Muscle layer of duodenum (tissue), 2 donors: ENCODE measurements around the gene SNX33.

ENCODE experiments used
- H3K27ac ChIP-seq: one replicate; pipeline ENCODE4 v1.7.0; 2013; ENCODE audit warnings: mild to moderate bottlenecking, low read length
- H3K27me3 ChIP-seq: one replicate; pipeline ENCODE4 v1.7.0; 2013; ENCODE audit warnings: low read depth, mild to moderate bottlenecking, control low read depth, low read length
- H3K36me3 ChIP-seq, 2 donors: one replicate each; pipeline ENCODE4 v1.7.0; 2013; ENCODE audit warnings: low read length in 2 of 2, control low read depth in 1 of 2, mild to moderate bottlenecking in 1 of 2; ENCODE audit not compliant: insufficient read depth in 2 of 2, control insufficient read depth in 1 of 2
- H3K4me1 ChIP-seq, 2 donors: one replicate each; pipeline ENCODE4 v1.7.0; 2013; ENCODE audit warnings: low read length in 2 of 2, mild to moderate bottlenecking in 2 of 2, control low read depth in 1 of 2, moderate library complexity in 1 of 2; ENCODE audit not compliant: insufficient read depth in 2 of 2, control insufficient read depth in 1 of 2
- H3K4me3 ChIP-seq, 2 donors: one replicate each; pipeline ENCODE4 v1.7.0; 2013; ENCODE audit warnings: low read length in 2 of 2, low read depth in 1 of 2, mild to moderate bottlenecking in 1 of 2
- H3K9me3 ChIP-seq, 2 donors: one replicate each; pipeline ENCODE4 v1.7.0; 2013; ENCODE audit warnings: low read length in 2 of 2, control low read depth in 1 of 2, mild to moderate bottlenecking in 1 of 2; ENCODE audit not compliant: control insufficient read depth in 1 of 2
- donor health status: healthy.

Gene SNX33, protein sequence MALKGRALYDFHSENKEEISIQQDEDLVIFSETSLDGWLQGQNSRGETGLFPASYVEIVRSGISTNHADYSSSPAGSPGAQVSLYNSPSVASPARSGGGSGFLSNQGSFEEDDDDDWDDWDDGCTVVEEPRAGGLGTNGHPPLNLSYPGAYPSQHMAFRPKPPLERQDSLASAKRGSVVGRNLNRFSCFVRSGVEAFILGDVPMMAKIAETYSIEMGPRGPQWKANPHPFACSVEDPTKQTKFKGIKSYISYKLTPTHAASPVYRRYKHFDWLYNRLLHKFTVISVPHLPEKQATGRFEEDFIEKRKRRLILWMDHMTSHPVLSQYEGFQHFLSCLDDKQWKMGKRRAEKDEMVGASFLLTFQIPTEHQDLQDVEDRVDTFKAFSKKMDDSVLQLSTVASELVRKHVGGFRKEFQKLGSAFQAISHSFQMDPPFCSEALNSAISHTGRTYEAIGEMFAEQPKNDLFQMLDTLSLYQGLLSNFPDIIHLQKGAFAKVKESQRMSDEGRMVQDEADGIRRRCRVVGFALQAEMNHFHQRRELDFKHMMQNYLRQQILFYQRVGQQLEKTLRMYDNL

GRCh38 chr15:75647370-75648155 lies at the start of gene SNX33:
TSS of gene SNX33 (plus strand) at chr15:75647912. CDS start at chr15:75649103, 1,191 bp downstream.
- Histone ChIP-seq H3K36me3 (peaks cover 0 to 5% of the 10 kb centered on the region in 2 donors), H3K9me3 (no peaks in the 10 kb centered on the region), H3K4me3 (peak within 1 kb of the TSS; percentile 88 to 89), H3K4me1 (peaks cover 32 to 45% of the 10 kb centered on the region in 2 donors), H3K27ac (peak within 1 kb of the TSS; percentile 93), H3K27me3 (no peaks in the 10 kb centered on the region)

DNA sequence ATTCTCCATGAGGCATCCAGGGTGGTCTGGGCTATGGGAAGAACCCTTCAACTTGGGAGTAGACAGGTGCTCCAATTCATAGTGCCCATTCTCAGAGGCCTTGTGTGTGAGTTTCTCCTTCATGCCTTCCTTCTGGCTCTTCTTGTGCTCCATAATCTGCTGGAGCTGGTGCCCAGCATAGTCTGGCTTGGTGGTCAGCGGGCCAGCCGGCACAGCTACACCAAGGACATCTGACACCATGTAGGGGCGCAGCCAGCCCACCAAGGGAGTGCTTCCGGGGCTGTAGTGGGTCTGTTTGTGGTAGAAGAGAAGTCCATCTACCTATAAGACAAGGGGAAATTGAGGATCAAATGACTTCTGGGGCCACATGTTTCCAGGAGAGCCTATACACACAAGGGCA lies 49.4 kb upstream of the SNX33 start:
- H3K9me3 ChIP-seq: no peaks in the 10 kb centered on the region
- H3K4me3 ChIP-seq: no peak overlapping the region
- no peaks in the 10 kb centered on the region for H3K27me3 ChIP-seq
- H3K4me1 ChIP-seq: no peaks in the 10 kb centered on the region
- no peak overlapping the region for H3K27ac ChIP-seq
- peaks cover 39 to 56% of the 10 kb centered on the region in 2 donors for H3K36me3 ChIP-seq

GRCh38 chr15:75599401-75599800 lies 48.3 kb upstream of the SNX33 start:
- peak overlapping the region; percentile 43 for H3K27ac ChIP-seq
- H3K36me3 ChIP-seq: peaks cover 44 to 56% of the 10 kb centered on the region in 2 donors
- no peaks in the 10 kb centered on the region for H3K27me3 ChIP-seq
- H3K4me1 ChIP-seq: no peaks in the 10 kb centered on the region
- H3K9me3 ChIP-seq: no peaks in the 10 kb centered on the region
- no peak overlapping the region for H3K4me3 ChIP-seq

DNA sequence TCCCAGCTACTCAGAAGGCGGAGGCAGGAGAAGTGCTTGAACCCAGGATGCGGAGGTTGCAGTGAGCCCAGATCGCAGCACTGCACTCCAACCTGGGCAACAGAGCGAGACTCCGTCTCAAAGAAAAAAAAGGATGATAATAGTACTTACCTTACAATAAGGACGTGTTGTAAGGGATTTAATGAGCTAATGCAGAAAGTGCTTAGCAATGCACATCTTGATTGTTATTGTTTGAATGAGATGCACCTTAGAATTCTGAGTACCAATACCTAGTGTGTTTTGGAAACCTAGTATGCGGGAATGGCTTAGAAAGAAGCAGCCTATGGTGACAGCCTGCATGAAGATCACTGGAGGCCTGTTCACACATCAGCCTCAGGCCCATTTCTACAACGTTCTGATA lies 41.7 kb upstream of the SNX33 start:
- no peak overlapping the region for H3K27ac ChIP-seq

DNA sequence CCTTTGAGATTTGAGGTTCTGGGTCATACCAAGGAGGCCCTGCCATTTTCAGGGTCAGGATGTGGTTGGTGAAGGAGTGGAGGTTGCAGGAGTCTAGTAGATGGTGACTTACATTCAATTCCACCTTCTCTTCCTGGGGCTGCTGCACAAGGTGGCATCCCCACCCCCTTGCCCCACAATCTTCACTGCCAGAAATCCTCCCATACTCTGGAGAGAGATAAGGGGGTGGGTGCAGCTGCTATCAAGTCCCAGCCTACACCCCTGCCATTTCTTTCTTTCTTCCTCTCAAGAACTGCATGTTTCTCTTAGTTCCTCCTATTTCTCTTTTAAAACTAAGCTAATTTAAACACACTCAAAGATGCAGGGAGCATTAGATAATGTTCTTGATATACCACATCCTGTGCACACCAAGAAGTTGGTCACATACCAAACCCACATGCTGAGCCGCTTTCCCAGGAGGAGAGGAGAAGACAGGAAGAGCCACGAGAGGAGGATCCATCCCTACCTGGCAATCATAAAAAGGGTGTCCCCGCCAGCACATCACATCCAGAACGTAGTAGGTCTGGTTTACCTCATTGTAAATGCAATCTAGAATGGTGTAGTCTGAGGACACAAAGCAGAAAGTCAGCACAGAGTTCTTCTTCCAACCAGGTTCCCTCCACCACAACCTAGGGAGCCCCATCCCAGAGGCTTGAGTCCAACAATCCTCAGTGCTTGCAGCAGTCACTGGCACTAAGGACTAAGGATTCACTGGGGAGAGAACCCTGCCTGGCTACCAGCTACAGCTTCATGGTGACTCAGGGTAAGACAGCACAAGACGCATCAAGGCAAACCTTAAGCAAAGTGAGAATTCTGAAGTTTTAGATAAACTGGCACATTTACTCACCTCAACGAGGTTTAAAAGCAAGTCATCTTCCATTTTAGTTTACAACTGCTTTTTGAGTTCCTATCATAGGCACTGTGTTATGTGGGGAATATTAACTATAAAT lies 40.7 kb upstream of the SNX33 start:
- Histone ChIP-seq H3K36me3 (peaks cover 43 to 56% of the 10 kb centered on the region in 2 donors), H3K9me3 (no peaks in the 10 kb centered on the region), H3K27ac (no peak overlapping the region)

More for the DNA sequence above, 41.7 kb upstream of the SNX33 start:
- Histone ChIP-seq H3K36me3 (peaks cover 45 to 56% of the 10 kb centered on the region in 2 donors), H3K27me3 (no peaks in the 10 kb centered on the region), H3K4me1 (no peaks in the 10 kb centered on the region), H3K4me3 (no peak overlapping the region), H3K9me3 (no peaks in the 10 kb centered on the region)

DNA sequence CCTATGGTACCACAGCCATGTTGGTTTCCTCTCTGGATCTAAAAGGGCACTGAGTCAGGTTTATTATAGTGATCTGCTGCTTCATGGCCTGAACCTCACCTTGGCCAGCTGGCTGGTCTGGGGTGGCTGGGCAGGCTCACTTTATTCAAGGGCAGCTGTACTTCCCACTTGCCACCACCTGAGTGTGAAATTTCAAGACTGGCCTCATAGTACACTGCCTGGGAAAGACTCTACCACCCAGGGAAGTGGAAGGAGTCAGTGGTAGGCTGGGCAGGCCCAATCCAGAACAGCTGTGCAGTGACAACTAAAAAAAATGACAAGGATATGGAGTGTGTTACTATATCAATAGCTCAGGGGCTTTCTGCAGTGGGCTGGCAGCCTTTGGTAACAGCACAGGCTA lies 30.9 kb upstream of the SNX33 start:
- Histone ChIP-seq H3K4me1 (peaks cover 0 to 7% of the 10 kb centered on the region in 2 donors), H3K9me3 (no peaks in the 10 kb centered on the region), H3K36me3 (peaks cover 36 to 70% of the 10 kb centered on the region in 2 donors), H3K27me3 (no peaks in the 10 kb centered on the region), H3K4me3 (no peak overlapping the region), H3K27ac (no peak overlapping the region)

More for the DNA sequence above, 40.7 kb upstream of the SNX33 start:
- Histone ChIP-seq H3K27me3 (no peaks in the 10 kb centered on the region), H3K4me1 (no peaks in the 10 kb centered on the region), H3K4me3 (no peak overlapping the region)

DNA sequence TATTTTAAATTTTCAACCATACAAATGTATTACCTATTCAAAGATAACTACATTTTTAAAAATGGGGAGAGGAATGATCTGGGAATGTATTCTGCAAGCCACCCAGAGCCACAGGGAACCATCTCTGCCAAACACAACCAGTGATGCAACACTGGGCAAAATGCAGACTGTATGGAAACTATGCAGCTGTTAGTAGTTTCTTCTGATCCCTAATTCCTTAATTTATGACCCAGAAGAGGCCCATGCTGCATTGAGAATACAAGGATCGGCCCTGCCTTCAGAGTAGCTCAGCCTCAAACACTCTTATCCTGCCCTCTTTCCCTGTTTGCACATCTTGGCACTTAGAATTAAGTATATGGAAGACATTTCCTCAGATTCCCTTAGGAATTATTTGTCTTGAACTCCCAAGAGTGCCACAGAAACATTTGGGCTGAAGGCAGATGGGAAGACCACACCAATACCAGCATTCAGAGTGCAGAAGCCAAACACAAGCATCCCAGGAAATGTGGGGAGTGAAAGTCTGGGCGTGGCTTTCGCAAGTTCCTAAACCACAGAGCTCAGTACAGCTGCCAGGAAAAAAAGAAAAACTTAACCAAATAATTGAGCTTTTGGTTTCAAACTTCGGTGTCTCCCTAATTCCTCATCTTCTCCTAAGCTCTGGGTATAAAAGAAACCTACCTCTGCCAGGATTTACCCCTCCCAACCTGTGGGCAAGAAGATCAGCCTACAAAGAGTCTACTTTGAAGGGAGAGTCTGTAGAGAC lies 27.5 kb upstream of the SNX33 start:
- Histone ChIP-seq H3K27me3 (no peaks in the 10 kb centered on the region), H3K36me3 (peaks cover 29 to 45% of the 10 kb centered on the region in 2 donors), H3K9me3 (no peaks in the 10 kb centered on the region), H3K4me3 (peak overlapping the region; percentile 43 to 47), H3K27ac (peak overlapping the region; percentile 79), H3K4me1 (peaks cover 0 to 7% of the 10 kb centered on the region in 2 donors)

GRCh38 chr15:75620841-75621391 lies 26.8 kb upstream of the SNX33 start:
- Histone ChIP-seq H3K27ac (peak overlapping the region; percentile 79), H3K27me3 (no peaks in the 10 kb centered on the region), H3K36me3 (peaks cover 24 to 41% of the 10 kb centered on the region in 2 donors), H3K4me1 (peaks cover 0 to 7% of the 10 kb centered on the region in 2 donors), H3K9me3 (no peaks in the 10 kb centered on the region), H3K4me3 (peak overlapping the region; percentile 43 to 47)

DNA sequence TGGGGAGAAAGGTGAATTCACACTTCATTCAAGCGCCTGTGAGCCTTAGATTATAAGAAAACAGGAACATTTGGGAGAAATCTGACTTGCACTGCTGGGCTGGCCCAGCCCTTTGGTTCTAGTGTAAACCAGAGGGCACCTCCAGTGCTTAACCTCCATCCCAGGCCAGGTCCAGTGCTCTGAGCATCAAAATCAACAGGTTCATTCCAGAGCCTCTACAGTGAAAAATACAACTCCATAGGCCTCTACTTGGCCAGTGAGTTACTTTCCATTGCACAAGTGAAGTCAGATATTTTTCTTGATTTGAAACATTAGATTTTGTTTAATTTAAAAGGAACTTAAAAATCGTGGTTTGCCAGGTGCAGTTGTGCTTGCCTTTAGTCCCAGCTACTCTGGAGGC lies 25.2 kb upstream of the SNX33 start:
- Histone ChIP-seq H3K4me1 (peaks cover 4 to 13% of the 10 kb centered on the region in 2 donors), H3K27me3 (no peaks in the 10 kb centered on the region), H3K4me3 (no peak overlapping the region), H3K9me3 (no peaks in the 10 kb centered on the region), H3K36me3 (peaks cover 12 to 26% of the 10 kb centered on the region in 2 donors), H3K27ac (no peak overlapping the region)
